Pancreas (tissue), 10 donors: ENCODE measurements around the gene MRNIP. TPM values are rescaled to one million over a fixed set of nuclear protein-coding genes. Genes with fewer than 3 reads are reported as not detected.
A peak's percentile ranks its signal among the peaks of the same experiment; 100 is the strongest.

Experiments
- ATAC-seq, 4 donors: fragments of 200-7000 bp; cut with Tn5 transposase; one replicate each; pipeline versions ENCODE4 v1.8.0 to v1.9.1; 2020; ENCODE audit warnings: mild to moderate bottlenecking in 4 of 4, moderate library complexity in 4 of 4
- DNase-seq, 6 donors: peaks; one replicate each; pipeline ENCODE4 v3.0.0-alpha.2; 2020
- FAIRE-seq: peaks from 2 replicates; lab custom pipeline; 2012; peaks lifted over from hg19 to GRCh38; lab: Jason Lieb, UNC
- H3K27ac ChIP-seq, 4 donors: fragments of 200-600 bp; sonication (generic); 1 replicate in 3 of 4; 2 replicates in 1 of 4; pipeline versions ENCODE4 v1.5.0 to v1.8.0; 2020
- H3K27me3 ChIP-seq, 4 donors: fragments of 200-600 bp; one replicate each; pipeline ENCODE4 v1.8.0; 2021
- H3K36me3 ChIP-seq, 3 donors: fragments of 200-600 bp; sonication (generic) in 1 of 3; one replicate each; pipeline versions ENCODE4 v1.5.0 to v1.8.0; 2020 to 2021
- H3K4me1 ChIP-seq, 3 donors: fragments of 200-600 bp; one replicate each; pipeline ENCODE4 v1.8.0; 2021
- H3K4me3 ChIP-seq, 4 donors: fragments of 200-600 bp; sonication (generic) in 2 of 4; one replicate each; pipeline versions ENCODE4 v1.5.0 to v1.8.0; 2020 to 2021
- H3K9me3 ChIP-seq, 4 donors: fragments of 200-600 bp; one replicate each; pipeline ENCODE4 v1.8.0; 2021
- CTCF ChIP-seq, 4 donors: fragments of 200-600 bp; sonication (generic) in 3 of 4; IDR thresholded peaks; one replicate each; pipeline versions ENCODE4 v1.5.0 to v1.8.0; 2021; ENCODE audit warnings: antibody characterized with exemption in 4 of 4
- WGBS, 2 donors: extraction: QIAGEN DNeasy Blood & Tissue Kit; methylation state at CpG; one replicate each; pipeline ENCODE4 v1.1.7; 2013; 5-methylcytosine and 5-hydroxymethylcytosine counted together
- intact Hi-C, 3 donors: fragments of 100-400 bp; cut with DNase I; formaldehyde crosslinking; loops; one replicate each; pipeline versions ENCODE4 v1.11.1 to v1.14.2; 2022
- polyA plus RNA-seq, 2 donors: library from polyadenylated mRNA; stranded (reverse); fragments of 200-250 nt; gene quantifications; one replicate each; pipeline ENCODE4 v1.2.3, GENCODE V29; 2013
- total RNA-seq, 6 donors: library from RNA; stranded (reverse); fragmentation: NEBNext Ultra II Directional in 4 of 6; extraction: Animal tissue kit (Norgen Biotek cat#: 25700) in 4 of 6; gene quantifications; one replicate each; pipeline versions ENCODE4 v1.2.1 to v1.2.4, GENCODE V29; 2021 to 2023
- donor health status: healthy with polysubstance abuse.
- donor health status: DM: no; HTN: no; CAD: no; lungs with moderate emphysema.
- donor health status: DM: no; HTN: no; CAD: no.
- donor health status: control.
- donor health status: control.
- donor health status: Bipolar disorder and iron deficiency.
- donor health status: DM: yes; HTN: yes; CAD: no.
- donor health status: DM: no; HTN: no; CAD: no.
- donor health status: DM: no; HTN: no; CAD: no.
- donor health status: DM: yes; HTN: yes; CAD: no.

The MRNIP gene
- total and polyA plus RNA-seq, 8 donors, result 8.6 to 53.1 (median 16.9) TPM

GRCh38 chr5:179833056-179833708, 25.4 kb downstream of the MRNIP start:
- FAIRE-seq (no peak), ATAC-seq (no peak), DNase-seq (peak in 2 of 6 donors; percentile 12 to 63)
- Histone ChIP-seq H3K4me3 (no peak overlapping the region), H3K27me3 (no peaks in the 10 kb centered on the region), H3K27ac (no peak overlapping the region), H3K36me3 (peaks cover 24 to 87% (median 46%) of the 10 kb centered on the region in 3 donors), H3K9me3 (no peaks in the 10 kb centered on the region), H3K4me1 (peaks cover 0 to 15% (median under 1%) of the 10 kb centered on the region in 3 donors)
- no peak for TF ChIP-seq CTCF (IDR thresholded peaks at IDR 0.05)
- 91 to 93% methylated on average over 21 to 23 of the region's 23 CpGs for WGBS, 2 donors
- intact Hi-C loops, result no loop called here

- peak in 1 of 6 donors; percentile 39 for DNase-seq
- TF ChIP-seq CTCF (IDR thresholded peaks at IDR 0.05), result no peak
- WGBS, 2 donors, result 89 to 91% methylated on average over 20 of the region's 20 CpGs
- Histone ChIP-seq H3K27me3 (no peaks in the 10 kb centered on the region), H3K4me3 (no peak overlapping the region), H3K36me3 (peaks cover 18 to 87% (median 51%) of the 10 kb centered on the region in 3 donors), H3K9me3 (no peaks in the 10 kb centered on the region), H3K4me1 (peaks cover 0 to 16% (median 0%) of the 10 kb centered on the region in 3 donors), H3K27ac (no peak overlapping the region)
- no peak for FAIRE-seq
- intact Hi-C loops, result no loop called here
- no peak for ATAC-seq
These were observed 26.4 kb downstream of the MRNIP start for GRCh38 chr5:179832039-179832745.

- ATAC-seq (no peak), FAIRE-seq (no peak), DNase-seq (peak in 1 of 6 donors; percentile 14)
- Histone ChIP-seq H3K36me3 (peaks cover 15 to 87% (median 43%) of the 10 kb centered on the region in 3 donors), H3K27ac (no peak overlapping the region), H3K4me1 (peaks cover 0 to 5% (median 0%) of the 10 kb centered on the region in 3 donors), H3K9me3 (no peaks in the 10 kb centered on the region), H3K4me3 (no peak overlapping the region), H3K27me3 (no peaks in the 10 kb centered on the region)
- WGBS, 2 donors, result 93 to 98% methylated on average over 7 of the region's 7 CpGs
- intact Hi-C loops, result no loop called here
- no peak for TF ChIP-seq CTCF (IDR thresholded peaks at IDR 0.05)
These were observed 27.7 kb downstream of the MRNIP start for GRCh38 chr5:179830818-179831468.

GRCh38 chr5:179829732-179830435, 28.7 kb downstream of the MRNIP start:
- intact Hi-C loops, result no loop called here
- 81 to 85% methylated on average over 7 of the region's 7 CpGs for WGBS, 2 donors
- no peak for TF ChIP-seq CTCF (IDR thresholded peaks at IDR 0.05)

More at GRCh38 chr5:179829732-179830435, 28.7 kb downstream of the MRNIP start:
- no peak for ATAC-seq
- Histone ChIP-seq H3K9me3 (no peaks in the 10 kb centered on the region), H3K27me3 (no peaks in the 10 kb centered on the region), H3K4me3 (no peak overlapping the region), H3K27ac (no peak overlapping the region), H3K36me3 (peaks cover 14 to 90% (median 52%) of the 10 kb centered on the region in 3 donors), H3K4me1 (peaks cover 0 to 5% (median 5%) of the 10 kb centered on the region in 3 donors)
- no peak for DNase-seq
- no peak for FAIRE-seq
